K562 (cell line): ENCODE data around the gene HS2ST1. TPM values are rescaled to one million over a fixed set of nuclear protein-coding genes. Genes with fewer than 3 reads are reported as not detected.
A peak's percentile ranks its signal among the peaks of the same experiment; 100 is the strongest.

Experiments used
- ARID1B ChIP-seq: fragments of 450-650 bp; IDR thresholded peaks from 2 replicates; pipeline ENCODE4 v1.6.1; 2016; ENCODE audit warnings: antibody characterized with exemption, mild to moderate bottlenecking, inconsistent platforms
- CXXC5 ChIP-seq: fragments of 250-450 bp; sonication (Bioruptor Pico); IDR thresholded peaks from 2 replicates; pipeline ENCODE4 v1.8.0; 2022; ENCODE audit warnings: inconsistent platforms, mild to moderate bottlenecking, moderate library complexity
- EZH2 ChIP-seq: IDR thresholded peaks from 2 replicates; pipeline ENCODE4 v1.6.1; 2012; ENCODE audit warnings: low read depth, mild to moderate bottlenecking, inconsistent platforms, low read length, borderline replicate concordance
- KDM5B ChIP-seq: fragments of 200-600 bp; sonication (generic); IDR thresholded peaks from 2 replicates; pipeline ENCODE4 v1.6.1; 2012; ENCODE audit warnings: low read depth, mild to moderate bottlenecking, moderate library complexity, low read length, control low read depth, inconsistent platforms; ENCODE audit not compliant: insufficient replicate concordance
- MTF1 ChIP-seq: fragments of 250-450 bp; sonication (Bioruptor Pico); IDR thresholded peaks from 2 replicates; pipeline ENCODE4 v1.9.0; 2021; ENCODE audit warnings: moderate library complexity, mild to moderate bottlenecking, inconsistent platforms, borderline replicate concordance
- NCOR1 ChIP-seq: fragments of 450-650 bp; IDR thresholded peaks from 2 replicates; pipeline ENCODE4 v1.6.1; 2016; ENCODE audit warnings: mild to moderate bottlenecking, moderate library complexity
- NR2C2 ChIP-seq, 2 experiments: fragments of 200-800 bp in 1 of 2; sonication (Bioruptor generic) in 1 of 2; sonication (generic) in 1 of 2; formaldehyde crosslinking in 1 of 2; IDR thresholded peaks; 2 replicates each; pipeline versions ENCODE4 v1.6.1 to v1.8.0; 2016 to 2022; ENCODE audit warnings: mild to moderate bottlenecking in 1 of 2, missing compliant biosample characterization in 1 of 2, missing genetic modification characterization in 1 of 2, missing genetic modification reagents in 1 of 2
- PRMT5 ChIP-seq: sonication (generic); formaldehyde crosslinking; IDR thresholded peaks from 2 replicates; pipeline ENCODE4 v1.5.0; 2020; ENCODE audit warnings: missing genetic modification reagents
- TAF9B ChIP-seq: fragments of 450-650 bp; IDR thresholded peaks from 2 replicates; pipeline ENCODE4 v1.6.1; 2018; ENCODE audit warnings: mild to moderate bottlenecking; ENCODE audit not compliant: partially characterized antibody
- TGIF2 ChIP-seq: sonication (generic); formaldehyde crosslinking; IDR thresholded peaks from 2 replicates; pipeline ENCODE4 v1.8.1; 2022; ENCODE audit warnings: mild to moderate bottlenecking, missing genetic modification reagents, moderate library complexity
- YBX1 ChIP-seq: fragments of 450-650 bp; IDR thresholded peaks from 2 replicates; pipeline ENCODE4 v1.7.1; 2016; ENCODE audit warnings: mild to moderate bottlenecking
- ZNF121 ChIP-seq: sonication (generic); formaldehyde crosslinking; conservative IDR thresholded peaks from 2 replicates; pipeline ENCODE4 v1.8.0; 2022; ENCODE audit warnings: missing genetic modification reagents
- ZNF143 ChIP-seq: sonication (generic); formaldehyde crosslinking; IDR thresholded peaks from 2 replicates; pipeline ENCODE4 v1.9.0; 2022; ENCODE audit warnings: mild to moderate bottlenecking, missing genetic modification reagents
- ZNF644 ChIP-seq: fragments of 200-800 bp; sonication (Bioruptor generic); IDR thresholded peaks from 2 replicates; pipeline ENCODE4 v1.6.1; 2016; ENCODE audit warnings: low read depth, missing genetic modification characterization, missing compliant biosample characterization
- polyA plus RNA-seq, 8 experiments: library from polyadenylated mRNA; depleted of rRNA in 4 of 8; stranded (reverse) in 5 of 8; unstranded in 3 of 8; fragments of >200 nt; fragmentation: Nextera tagmentation in 2 of 8; fragmentation: Illumina TruSeq in 1 of 8; extraction: Ambion mirVana in 2 of 8; extraction: Trizol in 1 of 8; gene quantifications; 2 replicates each; pipeline versions ENCODE4 v1.2.1 to v1.2.3, GENCODE V29; 2011 to 2014; ENCODE audit warnings: inconsistent platforms in 1 of 8, missing spikeins in 1 of 8
- total RNA-seq, 7 experiments: library from RNA; depleted of rRNA in 6 of 7; stranded (reverse); fragments of >200 nt in 6 of 7; fragmentation: Illumina TruSeq in 2 of 7; extraction: Trizol in 2 of 7; gene quantifications; 2 replicates each; pipeline versions ENCODE4 v1.2.1 to v1.2.3, GENCODE V29; 2011 to 2021; ENCODE audit warnings: low replicate concordance in 1 of 7
- TF ChIP-seq, protein P1 (sequence below): fragments of 200-800 bp; sonication (Bioruptor generic); IDR thresholded peaks from 2 replicates; pipeline ENCODE4 v1.6.1; 2017; ENCODE audit warnings: missing genetic modification characterization, missing compliant biosample characterization
- TF ChIP-seq, protein P2 (sequence below): sonication (generic); formaldehyde crosslinking; IDR thresholded peaks from 2 replicates; pipeline ENCODE4 v1.8.0; 2022; ENCODE audit warnings: mild to moderate bottlenecking, low read depth, missing genetic modification reagents
- TF ChIP-seq, protein P3 (sequence below): fragments of 450-650 bp; IDR thresholded peaks from 2 replicates; pipeline ENCODE4 v1.6.1; 2018; ENCODE audit not compliant: partially characterized antibody
- TF ChIP-seq, protein P4 (sequence below): IDR thresholded peaks from 2 replicates; pipeline ENCODE4 v1.6.1; 2011; ENCODE audit warnings: borderline replicate concordance, low read depth, mild to moderate bottlenecking, moderate library complexity, low read length; ENCODE audit not compliant: insufficient read depth, poor library complexity, severe bottlenecking
- TF ChIP-seq, protein P5 (sequence below): sonication (generic); IDR thresholded peaks from 2 replicates; pipeline ENCODE4 v1.6.1; 2016

HS2ST1 gene
- total and polyA plus RNA-seq, 9 of the 15 experiments (the other 6 are each of a cell fraction or from before 2014, with no cell fraction given) = 7.7 to 43.3 (median 25.8) TPM

DNA sequence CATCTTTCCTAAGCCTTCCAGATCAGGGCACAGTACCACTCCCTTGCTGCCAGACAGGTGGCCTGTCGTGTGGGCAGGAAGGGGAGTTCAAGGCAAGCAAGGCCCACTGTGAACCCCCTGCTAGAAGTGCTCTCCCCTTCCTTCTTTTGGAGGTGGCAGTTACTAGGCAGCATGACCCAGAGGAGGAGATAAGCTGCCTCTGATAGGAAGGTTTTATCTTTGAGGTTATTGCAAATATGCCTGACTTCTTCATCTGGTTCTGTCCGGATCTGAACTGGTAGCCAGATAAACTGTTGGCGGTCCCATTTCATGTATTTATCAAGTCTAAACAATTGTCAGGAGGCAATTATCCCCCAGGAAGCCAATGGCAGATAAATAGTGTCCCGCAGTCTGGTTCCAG, 216.0 kb downstream of the HS2ST1 start (continued):
- TF ChIP-seq ZNF644 (tag) = 0 out of 2 replicates have a peak, but pooled peaks have one; percentile 0
- TF ChIP-seq KDM5B = no peak
- no peak for TF ChIP-seq CXXC5 (CRISPR knock-in tag)
- no peak for TF ChIP-seq ZNF143 (CRISPR knock-in tag)
- TF ChIP-seq, protein P1, sequence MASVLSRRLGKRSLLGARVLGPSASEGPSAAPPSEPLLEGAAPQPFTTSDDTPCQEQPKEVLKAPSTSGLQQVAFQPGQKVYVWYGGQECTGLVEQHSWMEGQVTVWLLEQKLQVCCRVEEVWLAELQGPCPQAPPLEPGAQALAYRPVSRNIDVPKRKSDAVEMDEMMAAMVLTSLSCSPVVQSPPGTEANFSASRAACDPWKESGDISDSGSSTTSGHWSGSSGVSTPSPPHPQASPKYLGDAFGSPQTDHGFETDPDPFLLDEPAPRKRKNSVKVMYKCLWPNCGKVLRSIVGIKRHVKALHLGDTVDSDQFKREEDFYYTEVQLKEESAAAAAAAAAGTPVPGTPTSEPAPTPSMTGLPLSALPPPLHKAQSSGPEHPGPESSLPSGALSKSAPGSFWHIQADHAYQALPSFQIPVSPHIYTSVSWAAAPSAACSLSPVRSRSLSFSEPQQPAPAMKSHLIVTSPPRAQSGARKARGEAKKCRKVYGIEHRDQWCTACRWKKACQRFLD = no peak
- TF ChIP-seq, protein P2, sequence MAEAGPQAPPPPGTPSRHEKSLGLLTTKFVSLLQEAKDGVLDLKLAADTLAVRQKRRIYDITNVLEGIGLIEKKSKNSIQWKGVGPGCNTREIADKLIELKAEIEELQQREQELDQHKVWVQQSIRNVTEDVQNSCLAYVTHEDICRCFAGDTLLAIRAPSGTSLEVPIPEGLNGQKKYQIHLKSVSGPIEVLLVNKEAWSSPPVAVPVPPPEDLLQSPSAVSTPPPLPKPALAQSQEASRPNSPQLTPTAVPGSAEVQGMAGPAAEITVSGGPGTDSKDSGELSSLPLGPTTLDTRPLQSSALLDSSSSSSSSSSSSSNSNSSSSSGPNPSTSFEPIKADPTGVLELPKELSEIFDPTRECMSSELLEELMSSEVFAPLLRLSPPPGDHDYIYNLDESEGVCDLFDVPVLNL (CRISPR knock-in tag) = no peak
- TF ChIP-seq NCOR1 = peak; percentile 15; the same call in 1 of the 2 replicates
- TF ChIP-seq TGIF2 (CRISPR knock-in tag) = no peak
- no peak for TF ChIP-seq YBX1
- TF ChIP-seq, protein P3, sequence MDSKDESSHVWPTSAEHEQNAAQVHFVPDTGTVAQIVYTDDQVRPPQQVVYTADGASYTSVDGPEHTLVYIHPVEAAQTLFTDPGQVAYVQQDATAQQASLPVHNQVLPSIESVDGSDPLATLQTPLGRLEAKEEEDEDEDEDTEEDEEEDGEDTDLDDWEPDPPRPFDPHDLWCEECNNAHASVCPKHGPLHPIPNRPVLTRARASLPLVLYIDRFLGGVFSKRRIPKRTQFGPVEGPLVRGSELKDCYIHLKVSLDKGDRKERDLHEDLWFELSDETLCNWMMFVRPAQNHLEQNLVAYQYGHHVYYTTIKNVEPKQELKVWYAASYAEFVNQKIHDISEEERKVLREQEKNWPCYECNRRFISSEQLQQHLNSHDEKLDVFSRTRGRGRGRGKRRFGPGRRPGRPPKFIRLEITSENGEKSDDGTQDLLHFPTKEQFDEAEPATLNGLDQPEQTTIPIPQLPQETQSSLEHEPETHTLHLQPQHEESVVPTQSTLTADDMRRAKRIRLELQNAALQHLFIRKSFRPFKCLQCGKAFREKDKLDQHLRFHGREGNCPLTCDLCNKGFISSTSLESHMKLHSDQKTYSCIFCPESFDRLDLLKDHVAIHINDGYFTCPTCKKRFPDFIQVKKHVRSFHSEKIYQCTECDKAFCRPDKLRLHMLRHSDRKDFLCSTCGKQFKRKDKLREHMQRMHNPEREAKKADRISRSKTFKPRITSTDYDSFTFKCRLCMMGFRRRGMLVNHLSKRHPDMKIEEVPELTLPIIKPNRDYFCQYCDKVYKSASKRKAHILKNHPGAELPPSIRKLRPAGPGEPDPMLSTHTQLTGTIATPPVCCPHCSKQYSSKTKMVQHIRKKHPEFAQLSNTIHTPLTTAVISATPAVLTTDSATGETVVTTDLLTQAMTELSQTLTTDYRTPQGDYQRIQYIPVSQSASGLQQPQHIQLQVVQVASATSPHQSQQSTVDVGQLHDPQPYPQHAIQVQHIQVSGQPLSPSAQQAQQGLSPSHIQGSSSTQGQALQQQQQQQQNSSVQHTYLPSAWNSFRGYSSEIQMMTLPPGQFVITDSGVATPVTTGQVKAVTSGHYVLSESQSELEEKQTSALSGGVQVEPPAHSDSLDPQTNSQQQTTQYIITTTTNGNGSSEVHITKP = peak; percentile 78
- TF ChIP-seq, protein P4, sequence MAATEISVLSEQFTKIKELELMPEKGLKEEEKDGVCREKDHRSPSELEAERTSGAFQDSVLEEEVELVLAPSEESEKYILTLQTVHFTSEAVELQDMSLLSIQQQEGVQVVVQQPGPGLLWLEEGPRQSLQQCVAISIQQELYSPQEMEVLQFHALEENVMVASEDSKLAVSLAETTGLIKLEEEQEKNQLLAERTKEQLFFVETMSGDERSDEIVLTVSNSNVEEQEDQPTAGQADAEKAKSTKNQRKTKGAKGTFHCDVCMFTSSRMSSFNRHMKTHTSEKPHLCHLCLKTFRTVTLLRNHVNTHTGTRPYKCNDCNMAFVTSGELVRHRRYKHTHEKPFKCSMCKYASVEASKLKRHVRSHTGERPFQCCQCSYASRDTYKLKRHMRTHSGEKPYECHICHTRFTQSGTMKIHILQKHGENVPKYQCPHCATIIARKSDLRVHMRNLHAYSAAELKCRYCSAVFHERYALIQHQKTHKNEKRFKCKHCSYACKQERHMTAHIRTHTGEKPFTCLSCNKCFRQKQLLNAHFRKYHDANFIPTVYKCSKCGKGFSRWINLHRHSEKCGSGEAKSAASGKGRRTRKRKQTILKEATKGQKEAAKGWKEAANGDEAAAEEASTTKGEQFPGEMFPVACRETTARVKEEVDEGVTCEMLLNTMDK = no peak
- TF ChIP-seq, protein P5, sequence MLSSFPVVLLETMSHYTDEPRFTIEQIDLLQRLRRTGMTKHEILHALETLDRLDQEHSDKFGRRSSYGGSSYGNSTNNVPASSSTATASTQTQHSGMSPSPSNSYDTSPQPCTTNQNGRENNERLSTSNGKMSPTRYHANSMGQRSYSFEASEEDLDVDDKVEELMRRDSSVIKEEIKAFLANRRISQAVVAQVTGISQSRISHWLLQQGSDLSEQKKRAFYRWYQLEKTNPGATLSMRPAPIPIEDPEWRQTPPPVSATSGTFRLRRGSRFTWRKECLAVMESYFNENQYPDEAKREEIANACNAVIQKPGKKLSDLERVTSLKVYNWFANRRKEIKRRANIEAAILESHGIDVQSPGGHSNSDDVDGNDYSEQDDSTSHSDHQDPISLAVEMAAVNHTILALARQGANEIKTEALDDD = peak; percentile 42; the same call in 1 of the 2 replicates
- TF ChIP-seq EZH2 = no peak
- no peak for TF ChIP-seq ZNF121 (CRISPR knock-in tag)
- peak; percentile 64 for TF ChIP-seq ARID1B
- TF ChIP-seq TAF9B = no peak
- no peak for TF ChIP-seq MTF1
- no peak for TF ChIP-seq PRMT5 (CRISPR knock-in tag)
- TF ChIP-seq NR2C2 (CRISPR knock-in tag; IDR thresholded peaks at IDR 0.05) = no peak
- TF ChIP-seq NR2C2 (tag; IDR thresholded peaks at IDR 0.05) = no peak
